ENCODE results near the gene WASF1. TPM values are rescaled to one million over a fixed set of nuclear protein-coding genes. Genes with fewer than 3 reads are reported as not detected.

Gene WASF1
- total RNA-seq, 2 donors from 2014 or later: 3.5 to 4.8 TPM

DNA sequence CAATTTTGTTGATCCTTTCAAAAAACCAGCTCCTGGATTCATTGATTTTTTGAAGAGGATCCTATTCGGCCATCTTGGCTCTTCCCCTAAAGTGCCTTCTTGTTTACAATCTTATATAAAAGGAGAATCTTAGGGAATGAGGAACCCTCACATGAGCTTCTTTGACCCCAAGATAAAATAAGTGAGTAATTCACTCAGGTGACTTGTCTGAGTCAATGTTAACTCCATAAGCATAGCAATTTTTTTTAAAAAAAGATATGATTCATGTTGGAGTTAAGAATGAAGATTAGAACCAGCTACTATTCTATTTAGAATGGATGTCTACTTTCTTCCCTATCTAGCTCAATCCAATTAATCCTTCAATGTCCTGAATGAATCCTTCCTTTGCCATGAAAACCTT is 21.0 kb downstream of the WASF1 start:
- no peak for DNase-seq (ENCODE audit: low spot score)

GRCh38 chr6:110147870-110148269 is 31.6 kb downstream of the WASF1 start:
- H3K36me3 ChIP-seq: no peaks in the 10 kb centered on the region
- no peaks in the 10 kb centered on the region for H3K4me1 ChIP-seq
- no peak for TF ChIP-seq CTCF (IDR thresholded peaks at IDR 0.05)
- no peaks in the 10 kb centered on the region for H3K27me3 ChIP-seq
- H3K9me3 ChIP-seq: no peaks in the 10 kb centered on the region
- no peak overlapping the region for H3K4me3 ChIP-seq
- DNase-seq (ENCODE audit: low spot score): no peak
- no peak overlapping the region for H3K27ac ChIP-seq

More for the DNA sequence above, 21.0 kb downstream of the WASF1 start:
- no peaks in the 10 kb centered on the region for H3K36me3 ChIP-seq
- H3K9me3 ChIP-seq: no peaks in the 10 kb centered on the region
- no peaks in the 10 kb centered on the region for H3K27me3 ChIP-seq
- H3K4me1 ChIP-seq: no peaks in the 10 kb centered on the region
- H3K27ac ChIP-seq: no peak overlapping the region
- TF ChIP-seq CTCF (IDR thresholded peaks at IDR 0.05): no peak
- no peak overlapping the region for H3K4me3 ChIP-seq

DNA sequence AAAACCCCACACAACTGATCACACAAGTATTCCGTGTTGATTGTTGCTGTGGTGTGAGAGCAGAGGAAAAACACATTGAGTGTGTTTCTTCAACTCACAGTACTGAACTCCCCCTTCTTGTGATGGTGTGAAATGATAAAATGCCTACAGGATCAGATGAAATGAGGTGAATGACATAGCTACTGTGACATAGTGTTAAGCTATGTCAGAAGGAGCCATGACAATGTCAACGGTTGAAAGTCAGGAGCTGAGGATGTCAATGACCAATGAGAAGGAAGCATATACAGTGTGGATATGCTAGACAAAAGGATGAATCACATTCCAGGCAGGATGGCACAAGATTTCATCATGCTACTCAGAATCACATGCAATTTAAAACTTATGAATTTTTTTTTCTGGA is 38.8 kb downstream of the WASF1 start:
- H3K36me3 ChIP-seq: no peaks in the 10 kb centered on the region
- H3K27me3 ChIP-seq: no peaks in the 10 kb centered on the region
- no peak overlapping the region for H3K27ac ChIP-seq
- no peak overlapping the region for H3K4me3 ChIP-seq
- no peaks in the 10 kb centered on the region for H3K9me3 ChIP-seq
- DNase-seq (ENCODE audit: low spot score): no peak
- no peak for TF ChIP-seq CTCF (IDR thresholded peaks at IDR 0.05)
- no peaks in the 10 kb centered on the region for H3K4me1 ChIP-seq

DNA sequence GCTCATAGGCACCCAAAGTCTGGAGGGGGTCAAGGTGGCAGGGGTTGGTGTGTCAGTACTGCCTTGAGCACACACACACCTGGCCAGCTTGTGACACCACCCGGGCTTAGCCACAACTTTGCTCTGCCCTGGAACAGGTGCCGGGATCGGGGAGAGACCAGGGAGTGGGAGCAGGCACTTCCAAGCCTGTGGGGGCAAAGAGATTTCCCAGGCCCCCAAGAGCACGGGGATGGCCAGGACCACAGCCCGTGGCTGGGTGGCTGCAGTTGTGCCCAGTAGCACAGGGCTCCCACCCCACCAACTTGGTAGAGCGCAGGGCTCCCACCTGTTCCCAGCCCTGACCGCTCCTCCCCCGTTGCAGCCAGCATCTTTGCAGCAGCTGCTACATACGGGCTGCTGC is 40.4 kb downstream of the WASF1 start:
- Histone ChIP-seq H3K4me1 (no peaks in the 10 kb centered on the region), H3K27ac (no peak overlapping the region), H3K4me3 (no peak overlapping the region), H3K27me3 (no peaks in the 10 kb centered on the region), H3K9me3 (no peaks in the 10 kb centered on the region), H3K36me3 (no peaks in the 10 kb centered on the region)
- no peak for DNase-seq (ENCODE audit: low spot score)
- no peak for TF ChIP-seq CTCF (IDR thresholded peaks at IDR 0.05)

DNA sequence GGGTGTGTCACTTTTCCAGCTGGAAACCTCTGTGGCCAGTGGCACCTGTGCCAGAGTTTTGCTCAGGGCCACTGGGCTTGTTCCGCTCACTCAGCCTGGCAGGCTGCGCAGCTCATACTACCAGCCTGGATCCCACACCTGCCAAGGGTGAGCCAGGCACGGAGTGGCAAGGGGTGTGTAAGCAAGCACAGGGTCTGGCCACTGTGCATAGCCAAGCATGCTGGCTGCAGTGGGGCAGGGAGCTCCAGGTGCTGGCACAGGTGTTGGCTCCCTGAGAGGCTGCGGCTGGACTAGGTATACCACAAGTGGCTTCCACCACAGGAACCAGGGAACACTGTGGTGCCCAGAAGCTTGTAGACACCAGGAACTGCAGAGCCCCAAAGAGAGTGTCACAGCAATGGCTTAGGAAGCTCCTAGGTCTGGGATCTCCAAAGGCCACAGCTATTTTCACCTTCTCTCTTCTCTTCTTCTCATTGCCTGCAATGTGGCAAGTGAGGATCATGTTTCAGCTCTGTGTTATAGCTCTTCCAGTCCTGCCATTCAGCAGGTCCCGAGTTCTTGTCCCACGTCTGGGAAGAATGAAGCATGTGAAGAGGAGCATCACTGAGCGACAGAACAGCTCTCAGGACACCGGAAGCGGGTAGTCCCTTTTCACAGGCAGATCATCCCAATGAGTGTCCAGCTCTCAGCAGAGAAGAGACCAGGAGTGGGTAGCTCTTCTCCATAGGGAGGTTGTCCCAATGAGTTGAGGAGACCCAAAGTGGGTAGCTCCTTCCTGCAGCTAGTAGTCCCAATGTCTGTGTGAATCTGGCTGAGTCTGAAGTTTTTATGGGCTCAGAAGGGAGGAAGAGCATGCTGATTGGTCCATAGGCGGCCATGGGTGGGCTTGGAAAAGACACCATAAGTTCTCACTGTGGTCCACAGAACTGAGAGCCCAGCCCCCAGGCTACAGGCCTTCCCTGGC is 41.3 kb downstream of the WASF1 start:
- no peak overlapping the region for H3K4me3 ChIP-seq
- H3K36me3 ChIP-seq: no peaks in the 10 kb centered on the region
- H3K9me3 ChIP-seq: no peaks in the 10 kb centered on the region
- TF ChIP-seq CTCF (IDR thresholded peaks at IDR 0.05): no peak
- no peaks in the 10 kb centered on the region for H3K4me1 ChIP-seq
- no peaks in the 10 kb centered on the region for H3K27me3 ChIP-seq
- H3K27ac ChIP-seq: no peak overlapping the region
- no peak for DNase-seq (ENCODE audit: low spot score)

Data from right atrium auricular region (tissue), 2 donors.